Mesenchymal stem cell (in vitro differentiated cells and primary cell): Measurements from ENCODE around the gene SKI.

Experiments
- DNase-seq: peaks from one replicate; pipeline ENCODE4 v3.0.0-alpha.2; 2013
- H2AFZ ChIP-seq: one replicate; pipeline ENCODE4 v1.6.1; 2013; ENCODE audit warnings: low read depth, mild to moderate bottlenecking, control low read depth, inconsistent platforms, low read length, moderate library complexity
- H2AK5ac ChIP-seq: 2 replicates; pipeline ENCODE4 v1.6.1; 2013; ENCODE audit warnings: low read length, moderate library complexity, mild to moderate bottlenecking, inconsistent platforms; ENCODE audit not compliant: severe bottlenecking
- H2BK120ac ChIP-seq: one replicate; pipeline ENCODE4 v1.6.1; 2013; ENCODE audit warnings: low read depth, mild to moderate bottlenecking, inconsistent platforms, low read length, moderate library complexity
- H2BK12ac ChIP-seq, 2 experiments: one replicate each; pipeline ENCODE4 v1.6.1; 2013; ENCODE audit warnings: inconsistent platforms in 2 of 2, low read length in 2 of 2, mild to moderate bottlenecking in 2 of 2, moderate library complexity in 2 of 2, control low read depth in 1 of 2
- H2BK15ac ChIP-seq: one replicate; pipeline ENCODE4 v1.6.1; 2013; ENCODE audit warnings: mild to moderate bottlenecking, low read depth, inconsistent platforms; ENCODE audit not compliant: poor library complexity, severe bottlenecking
- H2BK5ac ChIP-seq: 2 replicates; pipeline ENCODE4 v1.6.1; 2013; ENCODE audit warnings: low read depth, mild to moderate bottlenecking, low read length, control low read depth, inconsistent platforms; ENCODE audit not compliant: poor library complexity, severe bottlenecking
- H3K14ac ChIP-seq, 2 experiments: one replicate each; pipeline ENCODE4 v1.6.1; 2013; ENCODE audit warnings: inconsistent platforms in 2 of 2, low read length in 2 of 2, control low read depth in 1 of 2, mild to moderate bottlenecking in 1 of 2, moderate library complexity in 1 of 2
- H3K18ac ChIP-seq, 2 experiments: one replicate each; pipeline ENCODE4 v1.6.1; 2013; ENCODE audit warnings: inconsistent platforms in 2 of 2, low read length in 2 of 2, control low read depth in 1 of 2, low read depth in 1 of 2, mild to moderate bottlenecking in 1 of 2
- H3K23ac ChIP-seq, 2 experiments: one replicate each; pipeline ENCODE4 v1.6.1; 2013; ENCODE audit warnings: inconsistent platforms in 2 of 2, low read length in 2 of 2, mild to moderate bottlenecking in 2 of 2, moderate library complexity in 2 of 2, control low read depth in 1 of 2
- H3K27ac ChIP-seq: 2 replicates; pipeline ENCODE4 v1.5.1; 2013; ENCODE audit warnings: mild to moderate bottlenecking, moderate library complexity, low read length, control low read depth, inconsistent platforms; ENCODE audit not compliant: poor library complexity, severe bottlenecking
- H3K27me3 ChIP-seq, 2 experiments: 2 replicates each; pipeline versions ENCODE4 v1.6.1 to v1.7.0; 2013; ENCODE audit warnings: low read length in 2 of 2, mild to moderate bottlenecking in 2 of 2, moderate library complexity in 2 of 2, control low read depth in 1 of 2, inconsistent platforms in 1 of 2; ENCODE audit not compliant: control insufficient read depth in 1 of 2, insufficient read depth in 1 of 2
- H3K36me3 ChIP-seq, 2 experiments: 2 replicates each; pipeline versions ENCODE4 v1.6.1 to v1.7.0; 2013; ENCODE audit warnings: low read length in 2 of 2, control low read depth in 1 of 2, inconsistent platforms in 1 of 2, low read depth in 1 of 2, mild to moderate bottlenecking in 1 of 2; ENCODE audit not compliant: insufficient read depth in 2 of 2, control insufficient read depth in 1 of 2
- H3K4ac ChIP-seq, 2 experiments: one replicate each; pipeline ENCODE4 v1.6.1; 2013; ENCODE audit warnings: inconsistent platforms in 2 of 2, low read length in 2 of 2, mild to moderate bottlenecking in 2 of 2, moderate library complexity in 2 of 2, control low read depth in 1 of 2, low read depth in 1 of 2
- H3K4me1 ChIP-seq: 2 replicates; pipeline ENCODE4 v1.6.1; 2013; ENCODE audit warnings: low read depth, low read length, control low read depth; ENCODE audit not compliant: control insufficient read depth, insufficient read depth
- H3K4me2 ChIP-seq: 2 replicates; pipeline ENCODE4 v1.6.1; 2013; ENCODE audit warnings: low read length, mild to moderate bottlenecking, inconsistent platforms; ENCODE audit not compliant: poor library complexity, severe bottlenecking
- H3K4me3 ChIP-seq, 2 experiments: 2 replicates each; pipeline versions ENCODE4 v1.5.1 to v1.7.0; 2013; ENCODE audit warnings: low read length in 2 of 2, mild to moderate bottlenecking in 2 of 2, control low read depth in 1 of 2, low read depth in 1 of 2; ENCODE audit not compliant: insufficient read depth in 1 of 2
- H3K79me1 ChIP-seq: replicated peaks from 2 replicates; pipeline ENCODE4 v1.6.1; 2013; ENCODE audit warnings: mild to moderate bottlenecking, control low read depth, low read length, inconsistent platforms; ENCODE audit not compliant: poor library complexity, severe bottlenecking
- H3K9ac ChIP-seq: 2 replicates; pipeline ENCODE4 v1.7.0; 2013; ENCODE audit warnings: mild to moderate bottlenecking, low read length, moderate library complexity
- H3K9me3 ChIP-seq: 2 replicates; pipeline ENCODE4 v1.7.0; 2013; ENCODE audit warnings: mild to moderate bottlenecking, low read length; ENCODE audit not compliant: control insufficient read depth
- H4K8ac ChIP-seq: one replicate; pipeline ENCODE4 v1.6.1; 2013; ENCODE audit warnings: inconsistent platforms, mild to moderate bottlenecking, low read length, moderate library complexity
- H4K91ac ChIP-seq: one replicate; pipeline ENCODE4 v1.6.1; 2013; ENCODE audit warnings: mild to moderate bottlenecking, low read length, inconsistent platforms
- WGBS: methylation state at CpG from one replicate; pipeline ENCODE4 v1.1.7; 2013; ENCODE audit warnings: mixed read lengths; 5-methylcytosine and 5-hydroxymethylcytosine counted together

Gene SKI

GRCh38 chr1:2342384-2343022, 114.4 kb downstream of the SKI start:
- no peak overlapping the region for H3K14ac ChIP-seq
- peaks cover 0 to 3% of the 10 kb centered on the region in 2 experiments for H3K36me3 ChIP-seq

GRCh38 chr1:2343023-2343935, 115.2 kb downstream of the SKI start:
- Histone ChIP-seq H3K4me3 (no peak overlapping the region), H3K9me3 (no peaks in the 10 kb centered on the region), H2BK15ac (no peak overlapping the region), H3K79me1 (no peaks in the 10 kb centered on the region), H3K36me3 (peaks cover 0 to 3% of the 10 kb centered on the region in 2 experiments), H3K23ac (no peak overlapping the region), H3K27ac (no peak overlapping the region), H2BK120ac (no peak overlapping the region), H2AFZ (no peak overlapping the region), H3K4ac (no peak overlapping the region), H4K91ac (no peak overlapping the region), H3K4me1 (peaks cover 1% of the 10 kb centered on the region), H3K18ac (no peak overlapping the region), H3K27me3 (peaks cover 5 to 10% of the 10 kb centered on the region in 2 experiments), H3K4me2 (no peak overlapping the region), H2BK5ac (no peak overlapping the region), H2BK12ac (no peak overlapping the region), H4K8ac (no peak overlapping the region), H3K14ac (no peak overlapping the region), H3K9ac (no peak overlapping the region), H2AK5ac (no peak overlapping the region)
- DNase-seq: no peak
- WGBS: 93% methylated on average over 39 of the region's 39 CpGs

More at GRCh38 chr1:2342384-2343022, 114.4 kb downstream of the SKI start:
- no peak for DNase-seq
- H2AFZ ChIP-seq: no peak overlapping the region
- no peak overlapping the region for H4K91ac ChIP-seq
- H3K27me3 ChIP-seq: peaks cover 5 to 7% of the 10 kb centered on the region in 2 experiments
- no peak overlapping the region for H2BK15ac ChIP-seq
- 86% methylated on average over 21 of the region's 21 CpGs for WGBS
- no peak overlapping the region for H2BK12ac ChIP-seq
- no peak overlapping the region for H3K4me3 ChIP-seq
- H3K23ac ChIP-seq: no peak overlapping the region
- no peak overlapping the region for H3K4me2 ChIP-seq
- H3K79me1 ChIP-seq: no peaks in the 10 kb centered on the region
- no peak overlapping the region for H4K8ac ChIP-seq
- H3K18ac ChIP-seq: no peak overlapping the region
- no peak overlapping the region for H2BK5ac ChIP-seq
- H2AK5ac ChIP-seq: no peak overlapping the region
- no peak overlapping the region for H3K4ac ChIP-seq
- H3K4me1 ChIP-seq: peaks cover 1% of the 10 kb centered on the region
- no peaks in the 10 kb centered on the region for H3K9me3 ChIP-seq
- H3K27ac ChIP-seq: no peak overlapping the region
- H3K9ac ChIP-seq: no peak overlapping the region
- no peak overlapping the region for H2BK120ac ChIP-seq

GRCh38 chr1:2344121-2344681, 116.1 kb downstream of the SKI start:
- Histone ChIP-seq H2BK15ac (no peak overlapping the region), H3K79me1 (no peaks in the 10 kb centered on the region), H2BK12ac (no peak overlapping the region), H4K91ac (no peak overlapping the region), H2BK5ac (no peak overlapping the region), H3K27ac (no peak overlapping the region), H3K23ac (no peak overlapping the region), H2AK5ac (no peak overlapping the region), H3K4ac (no peak overlapping the region), H3K4me2 (no peak overlapping the region), H2BK120ac (no peak overlapping the region), H3K27me3 (peaks cover 4 to 5% of the 10 kb centered on the region in 2 experiments), H3K36me3 (peaks cover 0 to 3% of the 10 kb centered on the region in 2 experiments), H2AFZ (no peak overlapping the region), H3K9me3 (no peaks in the 10 kb centered on the region), H3K4me1 (peaks cover 1% of the 10 kb centered on the region), H3K18ac (no peak overlapping the region), H3K14ac (no peak overlapping the region), H4K8ac (no peak overlapping the region), H3K9ac (no peak overlapping the region), H3K4me3 (no peak overlapping the region)
- no peak for DNase-seq
- 89% methylated on average over 24 of the region's 24 CpGs for WGBS

GRCh38 chr1:2344744-2345296, 116.7 kb downstream of the SKI start:
- Histone ChIP-seq H2BK15ac (no peak overlapping the region), H3K4me3 (no peak overlapping the region), H4K8ac (no peak overlapping the region), H2AFZ (no peak overlapping the region), H3K14ac (no peak overlapping the region), H2BK120ac (no peak overlapping the region), H3K9me3 (no peaks in the 10 kb centered on the region), H3K4me1 (peaks cover 1% of the 10 kb centered on the region), H2BK5ac (no peak overlapping the region), H3K9ac (no peak overlapping the region), H3K4ac (no peak overlapping the region), H3K27me3 (peaks cover 5 to 7% of the 10 kb centered on the region in 2 experiments), H3K27ac (no peak overlapping the region), H2BK12ac (no peak overlapping the region), H3K23ac (no peak overlapping the region), H3K79me1 (no peaks in the 10 kb centered on the region), H3K4me2 (no peak overlapping the region), H3K18ac (no peak overlapping the region), H4K91ac (peak overlapping the region; percentile 82), H3K36me3 (peaks cover 0 to 3% of the 10 kb centered on the region in 2 experiments), H2AK5ac (no peak overlapping the region)
- 94% methylated on average over 29 of the region's 29 CpGs for WGBS
- DNase-seq: no peak
